Measurements from ENCODE around the gene CAPN11.

GRCh38 chr6:44190715-44191114, 32.1 kb downstream of the CAPN11 start:
- TF ChIP-seq EZH2 (IDR thresholded peaks at IDR 0.05; ENCODE audit: low read length, unreplicated experiment), result no peak
- TF ChIP-seq, protein P1, sequence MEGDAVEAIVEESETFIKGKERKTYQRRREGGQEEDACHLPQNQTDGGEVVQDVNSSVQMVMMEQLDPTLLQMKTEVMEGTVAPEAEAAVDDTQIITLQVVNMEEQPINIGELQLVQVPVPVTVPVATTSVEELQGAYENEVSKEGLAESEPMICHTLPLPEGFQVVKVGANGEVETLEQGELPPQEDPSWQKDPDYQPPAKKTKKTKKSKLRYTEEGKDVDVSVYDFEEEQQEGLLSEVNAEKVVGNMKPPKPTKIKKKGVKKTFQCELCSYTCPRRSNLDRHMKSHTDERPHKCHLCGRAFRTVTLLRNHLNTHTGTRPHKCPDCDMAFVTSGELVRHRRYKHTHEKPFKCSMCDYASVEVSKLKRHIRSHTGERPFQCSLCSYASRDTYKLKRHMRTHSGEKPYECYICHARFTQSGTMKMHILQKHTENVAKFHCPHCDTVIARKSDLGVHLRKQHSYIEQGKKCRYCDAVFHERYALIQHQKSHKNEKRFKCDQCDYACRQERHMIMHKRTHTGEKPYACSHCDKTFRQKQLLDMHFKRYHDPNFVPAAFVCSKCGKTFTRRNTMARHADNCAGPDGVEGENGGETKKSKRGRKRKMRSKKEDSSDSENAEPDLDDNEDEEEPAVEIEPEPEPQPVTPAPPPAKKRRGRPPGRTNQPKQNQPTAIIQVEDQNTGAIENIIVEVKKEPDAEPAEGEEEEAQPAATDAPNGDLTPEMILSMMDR (conservative IDR thresholded peaks at IDR 0.05; ENCODE audit: low read depth, low read length), result no peak
